Kidney capillary endothelial cell (primary cell): ENCODE results near the gene IQCN.
A peak's percentile ranks its signal among the peaks of the same experiment; 100 is the strongest.

ENCODE experiments used
- DNase-seq: peaks from one replicate; pipeline ENCODE4 v3.0.0-alpha.2; 2018; ENCODE audit warnings: low spot score

IQCN gene

GRCh38 chr19:18306888-18307260, 32.6 kb upstream of the IQCN start:
- no peak for DNase-seq

DNA sequence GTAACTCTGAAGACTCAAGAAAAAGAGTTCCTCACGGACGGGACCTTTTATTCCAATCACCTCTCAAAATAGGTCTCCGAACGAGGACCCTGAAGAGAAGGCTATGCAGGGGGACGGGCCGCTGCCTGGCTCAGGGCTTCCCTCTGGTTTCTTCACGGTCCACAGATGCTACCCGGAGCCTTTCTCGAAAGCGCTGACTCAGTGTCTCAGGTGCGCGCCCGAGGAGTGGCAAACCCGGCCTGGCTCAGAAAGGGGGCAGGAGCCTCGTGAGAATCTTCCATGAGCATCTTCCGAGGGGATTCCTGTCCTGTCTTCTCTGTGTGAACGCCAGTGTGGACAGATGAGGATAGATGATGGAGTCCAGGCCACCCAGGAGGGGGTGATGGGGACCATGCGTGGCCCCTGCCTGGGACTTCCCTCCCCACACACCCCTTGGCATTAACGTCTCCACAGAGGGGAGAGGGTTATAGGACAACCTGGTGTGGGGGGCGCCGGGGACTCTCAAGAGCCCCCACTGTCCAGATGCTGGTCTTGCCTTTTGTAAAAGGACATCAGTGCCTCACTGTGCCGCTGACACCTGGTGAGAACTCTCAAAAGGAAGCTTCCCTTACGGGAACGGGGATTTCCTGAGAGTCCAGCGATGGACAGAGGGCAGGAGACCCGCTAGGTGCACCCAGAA, 32.1 kb upstream of the IQCN start:
- DNase-seq = no peak

GRCh38 chr19:18304458-18305310, 30.4 kb upstream of the IQCN start:
- DNase-seq = peak; percentile 92

DNA sequence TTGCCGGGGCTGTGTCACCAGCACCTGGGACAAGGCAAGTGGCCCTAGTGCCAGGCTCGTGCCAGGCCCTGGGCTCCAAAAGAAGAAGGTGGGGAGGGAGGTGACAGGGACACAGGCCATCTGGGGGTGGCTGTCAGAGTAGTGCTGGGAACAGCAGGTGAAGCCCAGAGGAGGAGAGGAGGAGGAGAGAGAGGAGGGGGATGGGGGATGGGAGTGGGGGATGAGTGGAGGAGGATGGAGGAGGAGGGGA, 29.9 kb upstream of the IQCN start:
- DNase-seq = no peak

DNA sequence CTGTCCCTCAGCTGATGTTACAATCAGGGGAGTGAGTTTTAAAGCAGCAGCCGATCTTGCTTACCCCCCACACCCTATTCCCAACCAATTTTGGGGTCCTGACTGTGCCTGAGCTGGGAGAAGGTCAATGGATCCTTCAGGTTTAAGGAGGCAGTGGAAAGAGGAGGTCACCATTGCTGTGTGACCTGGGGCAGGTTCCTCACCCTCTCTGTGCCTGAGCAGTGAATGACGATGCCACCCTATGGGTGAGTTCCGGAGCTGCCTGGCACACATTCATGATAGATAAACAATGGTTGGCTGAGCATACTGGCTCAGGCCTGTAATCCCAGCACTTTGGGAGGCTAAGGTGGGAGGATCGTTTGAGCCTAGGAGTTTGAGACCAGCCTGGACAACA, 27.5 kb upstream of the IQCN start:
- no peak for DNase-seq

GRCh38 chr19:18300930-18301717, 26.9 kb upstream of the IQCN start:
- peak; percentile 41 for DNase-seq

- no peak for DNase-seq
These were observed 25.4 kb upstream of the IQCN start for GRCh38 chr19:18299654-18300053.

GRCh38 chr19:18298601-18299000, 24.3 kb upstream of the IQCN start:
- no peak for DNase-seq

DNA sequence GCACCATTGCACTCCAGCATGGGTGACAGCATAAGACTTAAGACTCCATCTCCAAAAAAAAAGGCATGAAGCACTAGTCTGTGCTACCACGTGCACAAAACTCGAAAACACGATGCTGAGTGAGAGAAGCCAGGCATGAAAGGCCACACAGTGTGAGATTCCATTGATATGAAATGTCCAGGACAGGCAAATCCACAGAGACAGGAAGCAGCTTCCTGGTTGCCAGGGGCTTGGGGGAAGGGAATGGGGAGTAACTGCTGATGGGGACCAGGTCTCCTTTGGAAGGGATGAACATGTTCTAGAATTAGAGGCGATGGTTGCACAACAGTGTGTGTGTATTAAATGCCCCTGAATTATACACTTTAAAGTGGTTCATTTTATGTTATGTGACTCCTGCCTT, 23.1 kb upstream of the IQCN start:
- DNase-seq = no peak

DNA sequence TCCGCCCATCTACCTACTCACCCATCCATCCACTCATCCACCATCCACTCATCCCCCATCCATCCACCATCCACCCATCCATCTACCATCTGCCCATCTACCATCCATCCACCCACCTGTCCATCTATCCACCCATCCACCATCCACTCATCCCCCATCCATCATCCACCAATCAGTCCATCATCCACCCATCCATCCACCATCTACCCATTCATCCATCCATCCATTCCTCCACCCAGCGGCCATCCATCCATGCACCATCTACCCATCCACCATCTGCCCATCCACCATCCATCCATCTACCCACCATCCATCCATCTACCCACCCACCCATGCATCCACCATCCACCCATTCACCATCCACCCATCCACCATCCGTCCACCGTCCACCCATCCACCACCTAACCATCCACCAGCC, 20.8 kb upstream of the IQCN start:
- no peak for DNase-seq

GRCh38 chr19:18294467-18294864, 20.2 kb upstream of the IQCN start:
- DNase-seq = no peak

GRCh38 chr19:18293642-18294466, 19.6 kb upstream of the IQCN start:
- no peak for DNase-seq

- DNase-seq = no peak
These were observed 18.8 kb upstream of the IQCN start for GRCh38 chr19:18292810-18293641.

DNA sequence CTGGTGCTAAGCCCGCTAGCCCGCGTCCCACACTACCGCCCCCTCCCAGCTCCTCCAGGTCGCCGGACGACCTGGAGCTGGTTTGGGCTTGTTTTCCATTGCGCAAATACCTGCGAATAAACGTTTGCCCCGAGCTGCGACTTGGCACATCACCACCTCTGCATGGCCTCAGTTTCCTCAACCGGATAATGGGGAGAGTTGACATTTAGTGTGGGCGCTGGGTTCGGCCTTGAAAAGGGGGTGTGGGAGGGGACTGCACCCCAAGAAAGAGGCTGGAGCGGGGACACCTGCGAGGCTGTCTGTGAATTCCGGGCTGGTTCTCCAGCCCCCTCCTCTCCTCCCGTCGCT, 18.2 kb upstream of the IQCN start:
- DNase-seq = no peak

- peak; percentile 57 for DNase-seq
These were observed 17.6 kb upstream of the IQCN start for GRCh38 chr19:18291590-18292461.

DNA sequence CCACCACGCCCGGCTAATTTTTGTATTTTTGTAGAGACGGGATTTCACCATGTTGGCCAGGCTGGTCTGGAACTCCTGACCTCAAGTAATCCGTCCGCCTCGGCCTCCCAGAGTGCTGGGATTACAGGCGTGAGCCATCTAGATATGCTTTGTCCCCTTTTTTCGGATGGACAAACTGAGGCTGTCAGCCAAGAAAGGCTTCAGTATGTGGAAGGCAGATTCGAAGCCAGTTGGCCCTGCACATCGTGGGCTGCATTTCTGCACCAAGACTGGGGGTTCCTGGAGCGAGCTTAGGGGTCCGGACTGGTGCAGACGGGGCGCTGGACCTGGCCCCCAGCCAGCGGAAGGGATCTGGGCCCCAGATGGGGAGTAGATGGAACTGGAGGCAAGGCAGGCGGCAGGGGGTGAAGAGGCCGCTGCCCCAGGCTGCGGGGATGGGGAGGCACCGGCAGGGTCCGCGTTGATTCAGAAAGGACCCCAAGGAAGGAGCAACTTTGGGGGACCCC, 16.8 kb upstream of the IQCN start:
- DNase-seq = no peak

GRCh38 chr19:18290302-18291018, 16.2 kb upstream of the IQCN start:
- DNase-seq = no peak

DNA sequence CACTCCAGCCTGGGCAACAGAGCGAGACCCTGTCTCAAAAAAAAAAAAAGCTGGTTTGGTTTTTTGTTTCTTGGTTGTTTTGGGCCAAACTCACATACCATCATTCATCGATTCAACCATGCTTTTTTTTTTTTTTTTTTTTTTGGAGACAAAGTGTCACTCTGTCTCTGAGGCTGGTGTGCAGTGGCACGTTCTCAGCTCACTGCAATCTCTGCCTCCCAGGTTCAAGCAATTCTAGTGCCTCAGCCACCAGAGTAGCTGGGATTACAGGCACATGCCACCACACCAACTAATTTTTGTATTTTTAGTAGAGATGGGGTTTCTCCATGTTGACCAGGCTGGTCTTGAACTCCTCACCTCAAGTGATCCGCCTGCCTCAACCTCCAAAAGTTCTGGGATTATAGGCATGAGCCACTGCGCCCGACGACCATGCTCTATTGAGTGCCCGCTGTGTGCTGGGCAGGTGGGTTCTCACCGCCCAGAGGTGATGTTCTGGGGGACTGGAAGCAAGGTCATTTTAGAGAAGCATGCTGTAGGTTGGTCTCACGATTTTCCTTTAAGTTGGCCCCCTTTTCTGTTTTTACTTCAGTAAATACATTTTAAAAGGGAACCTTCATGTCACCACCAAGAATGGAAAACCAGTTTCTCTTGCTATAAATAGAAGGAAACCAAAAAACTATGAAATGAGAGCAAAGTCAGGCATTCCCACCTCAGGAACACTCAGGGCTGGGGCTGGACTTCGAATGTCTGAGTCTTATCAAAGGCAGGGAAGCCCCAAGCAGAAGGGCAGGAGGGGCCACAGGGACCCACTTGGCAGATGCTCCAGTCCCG, 15.4 kb upstream of the IQCN start:
- no peak for DNase-seq
